ENCODE data around the gene APOO. TPM values are rescaled to one million over a fixed set of nuclear protein-coding genes. Genes with fewer than 3 reads are reported as not detected.

APOO gene
- total RNA-seq, 1 donor from 2014 or later, result 81.0 TPM

DNA sequence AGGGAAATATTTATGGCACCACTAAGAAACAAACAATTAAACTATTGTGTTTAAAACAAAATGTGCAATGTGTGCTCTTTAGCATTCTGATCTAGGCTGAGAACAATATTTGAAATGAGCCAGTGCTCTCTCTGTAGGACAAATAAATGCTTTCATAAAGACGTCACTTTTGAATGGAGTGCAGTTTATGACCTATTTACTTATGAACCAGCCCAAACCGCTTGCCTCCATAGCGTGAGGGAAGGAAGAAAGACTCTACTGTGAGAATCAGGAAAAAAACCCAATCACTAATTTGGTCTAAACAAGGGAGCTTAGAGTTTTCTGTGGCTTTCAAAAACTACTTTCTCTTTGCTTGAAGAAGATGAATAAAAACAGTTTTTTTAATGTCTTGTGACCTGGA is 85.3 kb downstream of the APOO start:
- no peak overlapping the region for H3K4me2 ChIP-seq
- H2AFZ ChIP-seq (replicated peaks), result no peak overlapping the region
- no peaks in the 10 kb centered on the region for H3K79me2 ChIP-seq (ENCODE audit: low read depth)
- Mint-ChIP-seq H3K4me3 (no peak overlapping the region), H3K9me3 (no peaks in the 10 kb centered on the region), H3K27me3 (ENCODE audit: insufficient read depth, low read depth) (peaks cover 4% of the 10 kb centered on the region), H3K36me3 (no peaks in the 10 kb centered on the region), H3K27ac (peak overlapping the region; percentile 65), H3K4me1 (peaks cover 4% of the 10 kb centered on the region)
- TF ChIP-seq EZH2phosphoT487 (IDR thresholded peaks at IDR 0.05) (no peak), EZH2 (IDR thresholded peaks at IDR 0.05) (no peak)
- TF ChIP-seq, protein P1, sequence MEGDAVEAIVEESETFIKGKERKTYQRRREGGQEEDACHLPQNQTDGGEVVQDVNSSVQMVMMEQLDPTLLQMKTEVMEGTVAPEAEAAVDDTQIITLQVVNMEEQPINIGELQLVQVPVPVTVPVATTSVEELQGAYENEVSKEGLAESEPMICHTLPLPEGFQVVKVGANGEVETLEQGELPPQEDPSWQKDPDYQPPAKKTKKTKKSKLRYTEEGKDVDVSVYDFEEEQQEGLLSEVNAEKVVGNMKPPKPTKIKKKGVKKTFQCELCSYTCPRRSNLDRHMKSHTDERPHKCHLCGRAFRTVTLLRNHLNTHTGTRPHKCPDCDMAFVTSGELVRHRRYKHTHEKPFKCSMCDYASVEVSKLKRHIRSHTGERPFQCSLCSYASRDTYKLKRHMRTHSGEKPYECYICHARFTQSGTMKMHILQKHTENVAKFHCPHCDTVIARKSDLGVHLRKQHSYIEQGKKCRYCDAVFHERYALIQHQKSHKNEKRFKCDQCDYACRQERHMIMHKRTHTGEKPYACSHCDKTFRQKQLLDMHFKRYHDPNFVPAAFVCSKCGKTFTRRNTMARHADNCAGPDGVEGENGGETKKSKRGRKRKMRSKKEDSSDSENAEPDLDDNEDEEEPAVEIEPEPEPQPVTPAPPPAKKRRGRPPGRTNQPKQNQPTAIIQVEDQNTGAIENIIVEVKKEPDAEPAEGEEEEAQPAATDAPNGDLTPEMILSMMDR (IDR thresholded peaks at IDR 0.05), result no peak
- H3K27me3 ChIP-seq, result no peaks in the 10 kb centered on the region
- H3K36me3 ChIP-seq, result no peaks in the 10 kb centered on the region
- H3K4me3 ChIP-seq, result no peak overlapping the region
- no peaks in the 10 kb centered on the region for H3F3A ChIP-seq (ENCODE audit: low read depth)
- H3K9me3 ChIP-seq (ENCODE audit: low read depth), result no peaks in the 10 kb centered on the region
- H3K9ac ChIP-seq, result no peak overlapping the region
- H4K20me1 ChIP-seq (ENCODE audit: low read depth), result no peaks in the 10 kb centered on the region
- no peaks in the 10 kb centered on the region for H3K4me1 ChIP-seq
- H3K27ac ChIP-seq, result no peak overlapping the region
- DNase-seq (ENCODE audit: low spot score), result no peak

DNA sequence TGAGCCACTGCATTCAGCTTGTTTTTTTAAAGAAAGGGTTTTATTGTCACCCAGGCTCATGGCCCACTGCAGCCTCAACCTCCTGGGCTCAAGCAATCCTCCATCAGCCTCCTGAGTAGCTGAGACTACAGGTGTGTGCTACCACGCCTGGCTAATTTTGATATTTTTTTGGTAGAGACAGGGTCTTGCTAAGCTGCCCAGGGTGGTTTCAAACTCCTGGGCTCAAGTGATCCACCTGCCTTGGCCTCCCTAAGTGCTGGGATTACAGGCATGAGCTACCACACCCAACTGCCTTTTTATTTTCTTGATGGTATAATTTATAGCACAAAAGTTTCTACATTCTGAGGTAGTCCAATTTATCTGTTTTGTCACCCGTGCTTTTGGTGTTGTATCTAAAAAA is 85.9 kb downstream of the APOO start:
- Histone ChIP-seq H3K4me2 (no peak overlapping the region), H3K4me3 (no peak overlapping the region), H3K27ac (no peak overlapping the region), H3K27me3 (no peaks in the 10 kb centered on the region), H3K9me3 (ENCODE audit: low read depth) (no peaks in the 10 kb centered on the region), H3K79me2 (ENCODE audit: low read depth) (no peaks in the 10 kb centered on the region), H3F3A (ENCODE audit: low read depth) (no peaks in the 10 kb centered on the region), H4K20me1 (ENCODE audit: low read depth) (no peaks in the 10 kb centered on the region), H2AFZ (replicated peaks) (no peak overlapping the region), H3K4me1 (no peaks in the 10 kb centered on the region), H3K9ac (no peak overlapping the region), H3K36me3 (no peaks in the 10 kb centered on the region)
- Mint-ChIP-seq H3K9me3 (no peaks in the 10 kb centered on the region), H3K36me3 (no peaks in the 10 kb centered on the region), H3K27ac (no peak overlapping the region), H3K4me1 (peaks cover 4% of the 10 kb centered on the region), H3K4me3 (no peak overlapping the region), H3K27me3 (ENCODE audit: insufficient read depth, low read depth) (peaks cover 4% of the 10 kb centered on the region)
- DNase-seq (ENCODE audit: low spot score), result no peak
- no peak for TF ChIP-seq EZH2phosphoT487 (IDR thresholded peaks at IDR 0.05)
- no peak for TF ChIP-seq EZH2 (IDR thresholded peaks at IDR 0.05)
- TF ChIP-seq, protein P1 (IDR thresholded peaks at IDR 0.05), result no peak

DNA sequence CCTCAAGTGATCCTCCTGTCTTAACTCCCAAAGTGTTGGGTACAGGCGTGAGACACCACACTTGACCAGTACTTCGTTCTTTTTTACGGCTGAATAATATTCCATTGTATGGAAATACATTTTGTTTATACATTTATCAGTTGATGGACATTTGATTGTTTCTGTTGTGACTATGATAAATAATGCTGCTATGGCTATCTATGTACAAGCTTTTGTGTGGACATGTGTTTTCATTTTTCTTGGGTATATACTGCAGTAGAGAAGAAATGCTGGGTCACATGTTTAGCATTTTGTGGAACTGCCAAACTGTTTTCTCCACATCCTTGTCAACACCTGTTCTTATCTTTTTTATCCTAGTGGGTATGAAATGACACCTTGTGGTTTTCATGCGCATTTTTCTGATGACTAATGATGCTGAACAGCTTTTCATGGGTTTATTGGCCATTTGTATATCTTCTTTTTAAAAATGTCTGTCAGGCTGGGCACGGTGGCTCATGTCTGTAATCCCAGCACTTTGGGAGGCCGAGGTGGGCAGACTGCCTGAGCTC is 87.4 kb downstream of the APOO start:
- Histone ChIP-seq H3F3A (ENCODE audit: low read depth) (no peaks in the 10 kb centered on the region), H3K9ac (no peak overlapping the region), H4K20me1 (ENCODE audit: low read depth) (no peaks in the 10 kb centered on the region), H3K4me3 (no peak overlapping the region), H3K27ac (no peak overlapping the region), H3K27me3 (no peaks in the 10 kb centered on the region), H2AFZ (replicated peaks) (no peak overlapping the region), H3K36me3 (no peaks in the 10 kb centered on the region), H3K4me1 (no peaks in the 10 kb centered on the region), H3K79me2 (ENCODE audit: low read depth) (no peaks in the 10 kb centered on the region), H3K4me2 (no peak overlapping the region), H3K9me3 (ENCODE audit: low read depth) (no peaks in the 10 kb centered on the region)
- Mint-ChIP-seq H3K36me3 (no peaks in the 10 kb centered on the region), H3K27ac (no peak overlapping the region), H3K9me3 (no peaks in the 10 kb centered on the region), H3K4me3 (no peak overlapping the region), H3K27me3 (ENCODE audit: insufficient read depth, low read depth) (peaks cover 4% of the 10 kb centered on the region), H3K4me1 (peaks cover 4% of the 10 kb centered on the region)
- no peak for DNase-seq (ENCODE audit: low spot score)
- TF ChIP-seq, protein P1 (IDR thresholded peaks at IDR 0.05), result no peak
